ENCODE measurements around the gene RHBDF1.

The RHBDF1 gene

DNA sequence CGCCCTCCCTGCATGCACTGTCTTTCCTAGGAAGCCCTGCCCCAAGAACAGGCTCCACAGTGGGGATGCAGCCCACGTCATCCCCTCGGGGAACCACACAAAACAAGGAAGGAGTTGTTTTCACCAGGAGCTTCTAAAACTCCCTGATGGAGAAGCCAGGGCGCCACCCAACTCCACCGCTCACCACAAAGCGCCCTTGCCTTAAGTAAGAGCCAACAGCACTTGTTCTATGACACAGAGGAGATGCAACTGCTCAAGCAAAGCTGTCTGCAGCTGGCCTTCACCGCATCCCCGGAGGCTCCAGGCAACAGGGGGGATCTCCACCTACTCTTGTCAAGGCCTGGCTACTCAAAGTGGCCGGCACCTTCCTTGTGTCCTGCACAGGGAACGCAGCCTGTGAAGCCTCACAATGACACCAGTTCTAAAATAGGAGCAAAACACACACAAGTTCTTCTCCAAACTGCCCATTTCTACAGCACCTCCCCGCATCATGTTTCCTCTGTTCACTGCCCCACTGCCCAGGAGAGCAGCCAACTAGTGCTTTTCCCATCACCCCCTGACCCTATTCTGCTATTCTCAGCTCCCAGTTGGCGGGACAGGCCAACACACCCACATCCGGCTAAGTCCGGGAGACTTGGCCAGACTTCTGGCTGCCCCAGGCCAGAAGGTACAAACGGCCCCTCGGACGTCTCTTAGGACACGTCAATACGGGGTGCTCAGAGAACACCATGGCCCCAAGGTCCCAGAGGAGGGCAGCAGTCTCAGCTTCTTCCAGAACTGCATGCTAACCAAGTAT, 29.8 kb upstream of the RHBDF1 start:
- no peak for TF ChIP-seq ARNTL (CRISPR knock-in tag; IDR thresholded peaks at IDR 0.05; ENCODE audit: borderline replicate concordance, low read depth)
- no peak for TF ChIP-seq TCF4 (CRISPR knock-in tag; IDR thresholded peaks at IDR 0.05; ENCODE audit: borderline replicate concordance)
- TF ChIP-seq ZNF565 (CRISPR knock-in tag; conservative IDR thresholded peaks at IDR 0.05; ENCODE audit: low read depth) = no peak
- TF ChIP-seq, protein P1, sequence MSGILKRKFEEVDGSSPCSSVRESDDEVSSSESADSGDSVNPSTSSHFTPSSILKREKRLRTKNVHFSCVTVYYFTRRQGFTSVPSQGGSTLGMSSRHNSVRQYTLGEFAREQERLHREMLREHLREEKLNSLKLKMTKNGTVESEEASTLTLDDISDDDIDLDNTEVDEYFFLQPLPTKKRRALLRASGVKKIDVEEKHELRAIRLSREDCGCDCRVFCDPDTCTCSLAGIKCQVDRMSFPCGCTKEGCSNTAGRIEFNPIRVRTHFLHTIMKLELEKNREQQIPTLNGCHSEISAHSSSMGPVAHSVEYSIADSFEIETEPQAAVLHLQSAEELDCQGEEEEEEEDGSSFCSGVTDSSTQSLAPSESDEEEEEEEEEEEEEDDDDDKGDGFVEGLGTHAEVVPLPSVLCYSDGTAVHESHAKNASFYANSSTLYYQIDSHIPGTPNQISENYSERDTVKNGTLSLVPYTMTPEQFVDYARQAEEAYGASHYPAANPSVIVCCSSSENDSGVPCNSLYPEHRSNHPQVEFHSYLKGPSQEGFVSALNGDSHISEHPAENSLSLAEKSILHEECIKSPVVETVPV (CRISPR knock-in tag; IDR thresholded peaks at IDR 0.05) = no peak
- TF ChIP-seq, protein P2, sequence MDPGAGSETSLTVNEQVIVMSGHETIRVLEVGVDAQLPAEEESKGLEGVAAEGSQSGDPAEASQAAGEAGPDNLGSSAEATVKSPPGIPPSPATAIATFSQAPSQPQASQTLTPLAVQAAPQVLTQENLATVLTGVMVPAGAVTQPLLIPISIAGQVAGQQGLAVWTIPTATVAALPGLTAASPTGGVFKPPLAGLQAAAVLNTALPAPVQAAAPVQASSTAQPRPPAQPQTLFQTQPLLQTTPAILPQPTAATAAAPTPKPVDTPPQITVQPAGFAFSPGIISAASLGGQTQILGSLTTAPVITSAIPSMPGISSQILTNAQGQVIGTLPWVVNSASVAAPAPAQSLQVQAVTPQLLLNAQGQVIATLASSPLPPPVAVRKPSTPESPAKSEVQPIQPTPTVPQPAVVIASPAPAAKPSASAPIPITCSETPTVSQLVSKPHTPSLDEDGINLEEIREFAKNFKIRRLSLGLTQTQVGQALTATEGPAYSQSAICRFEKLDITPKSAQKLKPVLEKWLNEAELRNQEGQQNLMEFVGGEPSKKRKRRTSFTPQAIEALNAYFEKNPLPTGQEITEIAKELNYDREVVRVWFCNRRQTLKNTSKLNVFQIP (CRISPR knock-in tag; IDR thresholded peaks at IDR 0.05; ENCODE audit: borderline replicate concordance, low read depth) = no peak
- TF ChIP-seq ZNF70 (CRISPR knock-in tag; IDR thresholded peaks at IDR 0.05) = no peak
- TF ChIP-seq BACH2 (CRISPR knock-in tag; IDR thresholded peaks at IDR 0.05; ENCODE audit: borderline replicate concordance) = no peak
- no peak for TF ChIP-seq OSR1 (CRISPR knock-in tag; IDR thresholded peaks at IDR 0.05)
- TF ChIP-seq ESRRG (CRISPR knock-in tag; IDR thresholded peaks at IDR 0.05) = no peak
- TF ChIP-seq GLIS3 (CRISPR knock-in tag; IDR thresholded peaks at IDR 0.05) = no peak
- no peak for TF ChIP-seq TOX (CRISPR knock-in tag; IDR thresholded peaks at IDR 0.05; ENCODE audit: borderline replicate concordance)
- no peak for TF ChIP-seq ZC3H10 (CRISPR knock-in tag; IDR thresholded peaks at IDR 0.05)
- TF ChIP-seq CSDC2 (CRISPR knock-in tag; IDR thresholded peaks at IDR 0.05) = no peak
- ATAC-seq = no peak

DNA sequence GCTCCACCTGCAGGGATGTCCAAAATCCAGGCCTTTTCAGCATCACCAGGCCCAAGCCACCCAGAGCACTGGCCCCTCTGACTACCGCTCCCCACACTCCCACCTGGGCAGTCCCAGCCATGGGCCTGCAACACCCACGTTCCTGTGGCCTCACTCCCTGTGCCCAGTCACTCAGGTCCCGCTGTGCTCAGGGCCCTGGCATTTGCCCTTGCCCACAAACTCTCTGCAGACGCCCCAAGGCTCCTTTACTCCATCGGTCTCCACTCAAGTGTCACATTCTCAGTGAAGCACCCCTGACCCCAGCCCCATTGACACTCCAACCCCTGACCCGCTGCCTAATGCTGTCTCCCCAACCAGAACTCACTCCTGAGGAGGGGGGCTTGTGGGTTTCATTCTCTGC, 29.2 kb upstream of the RHBDF1 start:
- ATAC-seq = no peak
- no peak for TF ChIP-seq ZNF70 (CRISPR knock-in tag; IDR thresholded peaks at IDR 0.05)
- no peak for TF ChIP-seq ZNF8 (CRISPR knock-in tag; IDR thresholded peaks at IDR 0.05)
- no peak for TF ChIP-seq ZFP3 (CRISPR knock-in tag; IDR thresholded peaks at IDR 0.05)
- no peak for TF ChIP-seq ZC3H10 (CRISPR knock-in tag; IDR thresholded peaks at IDR 0.05)
- no peak for TF ChIP-seq PPARA (CRISPR knock-in tag; IDR thresholded peaks at IDR 0.05; ENCODE audit: borderline replicate concordance)
- TF ChIP-seq SNAI2 (CRISPR knock-in tag; IDR thresholded peaks at IDR 0.05) = no peak

DNA sequence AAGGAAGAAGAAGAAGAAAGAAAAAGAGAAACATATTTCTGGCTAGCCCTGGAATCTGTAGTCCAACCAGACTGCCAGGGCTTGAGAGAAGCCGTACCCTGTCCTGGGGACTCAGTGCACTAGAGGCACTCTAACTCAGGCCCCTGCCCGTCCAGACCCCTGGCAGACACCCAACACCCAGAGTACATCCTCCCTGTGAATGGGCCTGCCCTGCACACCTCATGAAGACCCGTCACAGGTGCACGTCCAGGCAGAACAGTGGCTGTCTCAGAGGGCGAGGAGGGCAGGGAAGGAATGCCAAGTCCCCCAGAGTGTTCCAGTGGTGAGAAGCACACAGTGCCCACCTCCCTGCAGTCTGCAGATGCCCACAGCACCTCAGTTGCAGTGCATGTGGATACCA, 28.6 kb upstream of the RHBDF1 start:
- no peak for ATAC-seq
- no peak for TF ChIP-seq RARB (CRISPR knock-in tag; IDR thresholded peaks at IDR 0.05)
- TF ChIP-seq TOX (CRISPR knock-in tag; IDR thresholded peaks at IDR 0.05; ENCODE audit: borderline replicate concordance) = no peak
- TF ChIP-seq ZNF8 (CRISPR knock-in tag; IDR thresholded peaks at IDR 0.05) = no peak
- TF ChIP-seq TCF4 (CRISPR knock-in tag; IDR thresholded peaks at IDR 0.05; ENCODE audit: borderline replicate concordance) = no peak
- TF ChIP-seq, protein P3, sequence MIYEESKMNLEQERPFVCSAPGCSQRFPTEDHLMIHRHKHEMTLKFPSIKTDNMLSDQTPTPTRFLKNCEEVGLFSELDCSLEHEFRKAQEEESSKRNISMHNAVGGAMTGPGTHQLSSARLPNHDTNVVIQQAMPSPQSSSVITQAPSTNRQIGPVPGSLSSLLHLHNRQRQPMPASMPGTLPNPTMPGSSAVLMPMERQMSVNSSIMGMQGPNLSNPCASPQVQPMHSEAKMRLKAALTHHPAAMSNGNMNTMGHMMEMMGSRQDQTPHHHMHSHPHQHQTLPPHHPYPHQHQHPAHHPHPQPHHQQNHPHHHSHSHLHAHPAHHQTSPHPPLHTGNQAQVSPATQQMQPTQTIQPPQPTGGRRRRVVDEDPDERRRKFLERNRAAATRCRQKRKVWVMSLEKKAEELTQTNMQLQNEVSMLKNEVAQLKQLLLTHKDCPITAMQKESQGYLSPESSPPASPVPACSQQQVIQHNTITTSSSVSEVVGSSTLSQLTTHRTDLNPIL (CRISPR knock-in tag; IDR thresholded peaks at IDR 0.05; ENCODE audit: low read depth) = no peak
- no peak for TF ChIP-seq BACH2 (CRISPR knock-in tag; IDR thresholded peaks at IDR 0.05; ENCODE audit: borderline replicate concordance)
- TF ChIP-seq ZC3H10 (CRISPR knock-in tag; IDR thresholded peaks at IDR 0.05) = no peak
- TF ChIP-seq SNAI2 (CRISPR knock-in tag; IDR thresholded peaks at IDR 0.05) = no peak
- TF ChIP-seq, protein P4, sequence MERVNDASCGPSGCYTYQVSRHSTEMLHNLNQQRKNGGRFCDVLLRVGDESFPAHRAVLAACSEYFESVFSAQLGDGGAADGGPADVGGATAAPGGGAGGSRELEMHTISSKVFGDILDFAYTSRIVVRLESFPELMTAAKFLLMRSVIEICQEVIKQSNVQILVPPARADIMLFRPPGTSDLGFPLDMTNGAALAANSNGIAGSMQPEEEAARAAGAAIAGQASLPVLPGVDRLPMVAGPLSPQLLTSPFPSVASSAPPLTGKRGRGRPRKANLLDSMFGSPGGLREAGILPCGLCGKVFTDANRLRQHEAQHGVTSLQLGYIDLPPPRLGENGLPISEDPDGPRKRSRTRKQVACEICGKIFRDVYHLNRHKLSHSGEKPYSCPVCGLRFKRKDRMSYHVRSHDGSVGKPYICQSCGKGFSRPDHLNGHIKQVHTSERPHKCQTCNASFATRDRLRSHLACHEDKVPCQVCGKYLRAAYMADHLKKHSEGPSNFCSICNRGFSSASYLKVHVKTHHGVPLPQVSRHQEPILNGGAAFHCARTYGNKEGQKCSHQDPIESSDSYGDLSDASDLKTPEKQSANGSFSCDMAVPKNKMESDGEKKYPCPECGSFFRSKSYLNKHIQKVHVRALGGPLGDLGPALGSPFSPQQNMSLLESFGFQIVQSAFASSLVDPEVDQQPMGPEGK (CRISPR knock-in tag; IDR thresholded peaks at IDR 0.05; ENCODE audit: borderline replicate concordance) = no peak
- TF ChIP-seq, protein P5, sequence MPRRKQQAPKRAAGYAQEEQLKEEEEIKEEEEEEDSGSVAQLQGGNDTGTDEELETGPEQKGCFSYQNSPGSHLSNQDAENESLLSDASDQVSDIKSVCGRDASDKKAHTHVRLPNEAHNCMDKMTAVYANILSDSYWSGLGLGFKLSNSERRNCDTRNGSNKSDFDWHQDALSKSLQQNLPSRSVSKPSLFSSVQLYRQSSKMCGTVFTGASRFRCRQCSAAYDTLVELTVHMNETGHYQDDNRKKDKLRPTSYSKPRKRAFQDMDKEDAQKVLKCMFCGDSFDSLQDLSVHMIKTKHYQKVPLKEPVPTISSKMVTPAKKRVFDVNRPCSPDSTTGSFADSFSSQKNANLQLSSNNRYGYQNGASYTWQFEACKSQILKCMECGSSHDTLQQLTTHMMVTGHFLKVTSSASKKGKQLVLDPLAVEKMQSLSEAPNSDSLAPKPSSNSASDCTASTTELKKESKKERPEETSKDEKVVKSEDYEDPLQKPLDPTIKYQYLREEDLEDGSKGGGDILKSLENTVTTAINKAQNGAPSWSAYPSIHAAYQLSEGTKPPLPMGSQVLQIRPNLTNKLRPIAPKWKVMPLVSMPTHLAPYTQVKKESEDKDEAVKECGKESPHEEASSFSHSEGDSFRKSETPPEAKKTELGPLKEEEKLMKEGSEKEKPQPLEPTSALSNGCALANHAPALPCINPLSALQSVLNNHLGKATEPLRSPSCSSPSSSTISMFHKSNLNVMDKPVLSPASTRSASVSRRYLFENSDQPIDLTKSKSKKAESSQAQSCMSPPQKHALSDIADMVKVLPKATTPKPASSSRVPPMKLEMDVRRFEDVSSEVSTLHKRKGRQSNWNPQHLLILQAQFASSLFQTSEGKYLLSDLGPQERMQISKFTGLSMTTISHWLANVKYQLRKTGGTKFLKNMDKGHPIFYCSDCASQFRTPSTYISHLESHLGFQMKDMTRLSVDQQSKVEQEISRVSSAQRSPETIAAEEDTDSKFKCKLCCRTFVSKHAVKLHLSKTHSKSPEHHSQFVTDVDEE (CRISPR knock-in tag; IDR thresholded peaks at IDR 0.05) = no peak
- TF ChIP-seq, protein P1 (CRISPR knock-in tag; IDR thresholded peaks at IDR 0.05) = no peak
- TF ChIP-seq ESRRG (CRISPR knock-in tag; IDR thresholded peaks at IDR 0.05) = no peak
- TF ChIP-seq, protein P2 (CRISPR knock-in tag; IDR thresholded peaks at IDR 0.05; ENCODE audit: borderline replicate concordance, low read depth) = no peak
- TF ChIP-seq ZNF565 (CRISPR knock-in tag; conservative IDR thresholded peaks at IDR 0.05; ENCODE audit: low read depth) = no peak
- no peak for TF ChIP-seq CSDC2 (CRISPR knock-in tag; IDR thresholded peaks at IDR 0.05)
- TF ChIP-seq GLIS3 (CRISPR knock-in tag; IDR thresholded peaks at IDR 0.05) = no peak
- no peak for TF ChIP-seq PPARA (CRISPR knock-in tag; IDR thresholded peaks at IDR 0.05; ENCODE audit: borderline replicate concordance)
